Astrocyte of the cerebellum (primary cell): ENCODE measurements around the gene SUSD6.

Experiments
- DNase-seq: peaks from one replicate; pipeline ENCODE4 v3.0.0-alpha.2; 2011; ENCODE audit warnings: low read depth
- H3K4me3 ChIP-seq: 2 replicates; pipeline ENCODE4 v1.5.1; 2011; ENCODE audit warnings: mild to moderate bottlenecking, low read depth, low read length, moderate library complexity
- CTCF ChIP-seq: IDR thresholded peaks from 2 replicates; pipeline ENCODE4 v1.5.1; 2012; ENCODE audit warnings: low read length, low read depth, moderate library complexity, mild to moderate bottlenecking; ENCODE audit errors: missing control alignments
- in situ Hi-C: cut with HindIII; loops from 2 replicates; pipeline ENCODE4 v1.10.0; 2017; ENCODE audit warnings: low sequenced_read_pairs

SUSD6 gene

GRCh38 chr14:69572030-69572840 is 39.2 kb upstream of the SUSD6 start:
- no peak overlapping the region for H3K4me3 ChIP-seq
- in situ Hi-C loops = no loop called here
- no peak for DNase-seq
- no peak for TF ChIP-seq CTCF

- no peak for TF ChIP-seq CTCF
- no peak overlapping the region for H3K4me3 ChIP-seq
- DNase-seq = no peak
- in situ Hi-C loops = no loop called here
These were observed 38.6 kb upstream of the SUSD6 start for GRCh38 chr14:69572841-69573135.

GRCh38 chr14:69573205-69573830 is 38.1 kb upstream of the SUSD6 start:
- H3K4me3 ChIP-seq = no peak overlapping the region
- no peak for TF ChIP-seq CTCF
- in situ Hi-C loops = no loop called here
- no peak for DNase-seq

- in situ Hi-C loops = no loop called here
- H3K4me3 ChIP-seq = no peak overlapping the region
- no peak for DNase-seq
- TF ChIP-seq CTCF = no peak
These were observed 37.5 kb upstream of the SUSD6 start for GRCh38 chr14:69573831-69574262.

GRCh38 chr14:69574263-69574953 is 37.0 kb upstream of the SUSD6 start, which contains the start of gene CCDC177:
TSS of gene CCDC177 (minus strand) at chr14:69574871. CDS start at chr14:69573622, 1,249 bp downstream.
- in situ Hi-C loops = no loop called here
- TF ChIP-seq CTCF = peak; percentile 98
- H3K4me3 ChIP-seq = peak within 1 kb of the TSS; percentile 34
- DNase-seq = no peak

- no peak for DNase-seq
- peak overlapping the region; percentile 34 for H3K4me3 ChIP-seq
- no peak for TF ChIP-seq CTCF
- in situ Hi-C loops = no loop called here
These were observed 36.5 kb upstream of the SUSD6 start for GRCh38 chr14:69574954-69575295.
